OCI-LY3 (cell line): ENCODE measurements around the gene BTBD9.

Experiments
- H2AFZ ChIP-seq: fragments of 200-600, 300-600 bp; shearing (Covaris generic); 2 replicates; pipeline ENCODE4 v1.6.0; 2014; ENCODE audit warnings: antibody characterized with exemption, low read depth, low read length
- H3K27ac ChIP-seq: fragments of 200-600, 300-600 bp; sonication (generic); 2 replicates; pipeline ENCODE4 v1.5.1; 2014; ENCODE audit warnings: mild to moderate bottlenecking, low read length, moderate library complexity, mixed read lengths
- H3K27me3 ChIP-seq: fragments of 200-600, 300-600 bp; sonication (generic); 2 replicates; pipeline ENCODE4 v1.6.1; 2014; ENCODE audit warnings: low read depth, low read length, mixed read lengths
- H3K36me3 ChIP-seq: fragments of 200-600, 300-600 bp; sonication (generic); replicated peaks from 2 replicates; pipeline ENCODE3; 2014; ENCODE audit warnings: low read depth, low read length, mixed read lengths
- H3K4me1 ChIP-seq: fragments of 300-600, 200-600 bp; sonication (generic); 2 replicates; pipeline ENCODE4 v1.6.1; 2014; ENCODE audit warnings: low read length, mixed read lengths
- H3K4me2 ChIP-seq: fragments of 200-600, 300-600 bp; sonication (generic); 2 replicates; pipeline ENCODE4 v1.6.1; 2014; ENCODE audit warnings: low read length, mixed read lengths
- H3K4me3 ChIP-seq: fragments of 300-600, 200-600 bp; sonication (generic); 2 replicates; pipeline ENCODE4 v1.5.1; 2014; ENCODE audit warnings: antibody characterized with exemption, mild to moderate bottlenecking, low read length, moderate library complexity
- H3K79me2 ChIP-seq: fragments of 300-600, 200-600 bp; shearing (Covaris generic); 2 replicates; pipeline ENCODE4 v1.6.1; 2014; ENCODE audit warnings: mild to moderate bottlenecking, low read length, mixed read lengths
- H3K9ac ChIP-seq: fragments of 300-600, 200-600 bp; shearing (Covaris generic); 2 replicates; pipeline ENCODE4 v1.6.0; 2014; ENCODE audit warnings: mild to moderate bottlenecking, low read length, moderate library complexity
- H3K9me3 ChIP-seq: fragments of 200-600, 300-600 bp; shearing (Covaris generic); 2 replicates; pipeline ENCODE4 v1.6.1; 2014; ENCODE audit warnings: low read length, mixed read lengths; ENCODE audit not compliant: insufficient read depth
- H4K20me1 ChIP-seq: fragments of 200-600, 300-600 bp; sonication (generic); 2 replicates; pipeline ENCODE4 v1.6.1; 2016; ENCODE audit warnings: low read length, mixed read lengths; ENCODE audit not compliant: insufficient read depth
- CTCF ChIP-seq: fragments of 200-600, 300-600 bp; sonication (generic); IDR thresholded peaks from 2 replicates; pipeline ENCODE4 v1.5.1; 2014; ENCODE audit warnings: antibody characterized with exemption, low read length, low read depth
- EZH2phosphoT487 ChIP-seq: fragments of 200-600 bp; shearing (Covaris generic); IDR thresholded peaks from 2 replicates; pipeline ENCODE4 v1.6.1; 2018; ENCODE audit warnings: antibody characterized with exemption, mixed run types, low read depth

The BTBD9 gene

DNA sequence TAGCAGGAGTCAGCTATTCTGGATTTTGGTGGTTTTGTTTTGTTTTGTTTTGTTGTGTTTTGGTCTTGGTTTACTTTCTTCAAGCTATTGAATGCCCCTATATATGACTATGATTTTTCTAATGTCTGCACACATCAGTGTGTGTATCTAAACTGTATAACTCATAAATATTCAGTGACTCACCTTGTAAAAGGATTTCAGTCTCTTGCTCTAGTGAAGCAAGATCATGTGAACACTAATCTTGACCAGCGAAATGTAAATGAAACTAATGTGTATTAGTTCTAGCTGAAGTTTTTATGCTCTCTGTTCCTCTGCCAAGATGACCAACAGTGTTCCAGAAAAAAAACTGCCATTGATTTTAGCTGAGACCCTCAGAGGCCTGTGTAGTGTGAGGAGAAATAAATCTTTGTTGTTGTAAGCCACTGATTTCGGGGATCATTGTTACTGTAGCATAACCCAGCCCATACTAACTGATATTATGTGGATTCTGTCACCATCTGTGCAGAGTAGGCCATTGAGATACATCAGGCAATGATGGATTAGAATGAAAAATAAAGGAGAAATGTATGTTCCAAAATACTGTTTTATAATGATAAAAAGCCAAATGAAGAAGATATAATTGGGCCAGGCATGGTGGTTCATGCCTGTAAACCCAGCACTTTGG, 11.5 kb upstream of the BTBD9 start:
- Histone ChIP-seq H3K4me3 (no peak overlapping the region), H4K20me1 (no peaks in the 10 kb centered on the region), H3K9ac (no peak overlapping the region), H3K27ac (no peak overlapping the region), H3K4me1 (no peaks in the 10 kb centered on the region), H3K79me2 (no peaks in the 10 kb centered on the region), H3K9me3 (no peaks in the 10 kb centered on the region), H3K36me3 (no peaks in the 10 kb centered on the region), H2AFZ (no peak overlapping the region), H3K4me2 (no peak overlapping the region), H3K27me3 (no peaks in the 10 kb centered on the region)
- TF ChIP-seq EZH2phosphoT487 (no peak), CTCF (no peak)

DNA sequence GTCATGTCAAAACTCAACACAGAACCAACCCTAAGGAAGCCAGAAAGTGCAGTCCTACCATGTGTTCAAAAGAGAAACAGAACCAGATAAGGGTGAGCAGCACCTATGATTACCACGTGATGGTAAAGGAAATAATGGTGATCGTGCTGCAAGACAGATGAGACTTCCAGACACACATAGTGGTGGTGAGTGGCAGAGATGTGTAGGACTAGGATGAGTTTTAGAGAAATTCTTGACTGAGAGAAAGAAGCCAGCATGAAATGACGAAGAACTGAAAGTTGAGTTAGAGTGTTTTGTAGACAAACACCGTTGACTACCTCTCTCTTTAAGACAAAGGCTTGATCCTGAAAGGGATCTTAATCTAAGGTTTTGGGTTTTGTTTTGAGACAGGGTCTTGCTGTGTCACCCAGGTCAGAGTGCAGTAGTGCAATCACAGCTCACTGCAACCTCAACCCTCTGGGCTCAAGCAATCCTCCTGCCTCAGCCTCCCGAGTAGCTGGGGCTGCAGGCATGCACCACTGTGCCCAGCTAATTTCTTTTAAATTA, 10.6 kb upstream of the BTBD9 start:
- TF ChIP-seq EZH2phosphoT487 (no peak), CTCF (no peak)

DNA sequence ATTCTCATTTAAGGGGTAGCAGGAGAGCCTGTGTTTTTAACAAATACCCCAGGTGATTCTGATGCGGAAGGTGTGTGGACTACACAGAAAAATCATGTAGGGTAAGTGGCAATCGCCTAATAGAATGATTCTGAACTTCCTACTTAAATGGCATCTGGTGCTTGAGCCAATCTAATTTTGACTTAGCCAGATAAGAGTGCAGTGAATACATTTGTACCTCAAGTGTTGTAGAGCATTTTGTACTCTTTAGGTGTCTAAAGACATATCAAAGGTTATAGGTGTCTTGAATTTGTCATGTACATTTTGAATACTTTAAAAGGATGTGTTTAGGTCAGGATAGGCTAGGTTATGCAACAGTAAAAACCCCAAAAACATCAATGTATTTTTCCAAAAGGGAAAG, 10.0 kb upstream of the BTBD9 start:
- Histone ChIP-seq H3K9me3 (no peaks in the 10 kb centered on the region), H2AFZ (no peak overlapping the region), H3K36me3 (no peaks in the 10 kb centered on the region), H3K9ac (no peak overlapping the region), H3K79me2 (no peaks in the 10 kb centered on the region), H3K4me1 (no peaks in the 10 kb centered on the region), H3K4me3 (no peak overlapping the region), H3K4me2 (no peak overlapping the region), H3K27ac (no peak overlapping the region), H4K20me1 (no peaks in the 10 kb centered on the region), H3K27me3 (no peaks in the 10 kb centered on the region)
- TF ChIP-seq CTCF (no peak), EZH2phosphoT487 (no peak)

More for the DNA sequence above, 10.6 kb upstream of the BTBD9 start:
- H3K27me3 ChIP-seq = no peaks in the 10 kb centered on the region
- H3K9me3 ChIP-seq = no peaks in the 10 kb centered on the region
- H3K4me1 ChIP-seq = no peaks in the 10 kb centered on the region
- H3K27ac ChIP-seq = no peak overlapping the region
- H2AFZ ChIP-seq = no peak overlapping the region
- H3K79me2 ChIP-seq = no peaks in the 10 kb centered on the region
- H3K4me2 ChIP-seq = no peak overlapping the region
- H4K20me1 ChIP-seq = no peaks in the 10 kb centered on the region
- no peak overlapping the region for H3K4me3 ChIP-seq
- H3K36me3 ChIP-seq = no peaks in the 10 kb centered on the region
- H3K9ac ChIP-seq = no peak overlapping the region

- Histone ChIP-seq H3K27ac (no peak overlapping the region), H3K4me3 (no peak overlapping the region), H3K79me2 (no peaks in the 10 kb centered on the region), H2AFZ (no peak overlapping the region), H3K9me3 (no peaks in the 10 kb centered on the region), H3K36me3 (no peaks in the 10 kb centered on the region), H3K4me2 (no peak overlapping the region), H4K20me1 (no peaks in the 10 kb centered on the region), H3K4me1 (no peaks in the 10 kb centered on the region), H3K9ac (no peak overlapping the region), H3K27me3 (no peaks in the 10 kb centered on the region)
- TF ChIP-seq EZH2phosphoT487 (no peak), CTCF (no peak)
Measured at GRCh38 chr6:38648629-38649028, 8.9 kb upstream of the BTBD9 start.
